GM12872 (cell line): ENCODE measurements around the gene SLC25A2.

Source experiments
- CTCF ChIP-seq: IDR thresholded peaks from 3 replicates; pipeline ENCODE4 v1.5.1; 2011; ENCODE audit warnings: low read depth, mild to moderate bottlenecking, low read length, moderate library complexity; ENCODE audit not compliant: insufficient read depth

Gene SLC25A2

GRCh38 chr5:141319699-141320098 lies 15.8 kb upstream of the SLC25A2 start:
- no peak for TF ChIP-seq CTCF

GRCh38 chr5:141319202-141319601 lies 15.4 kb upstream of the SLC25A2 start:
- no peak for TF ChIP-seq CTCF

GRCh38 chr5:141313711-141314110 lies 9.9 kb upstream of the SLC25A2 start:
- TF ChIP-seq CTCF, result no peak

- TF ChIP-seq CTCF, result no peak
Measured at GRCh38 chr5:141306630-141307029, 2.8 kb upstream of the SLC25A2 start.

- no peak for TF ChIP-seq CTCF
Measured at GRCh38 chr5:141298376-141298775, 5.5 kb downstream of the SLC25A2 start.

- no peak for TF ChIP-seq CTCF
Measured at GRCh38 chr5:141272906-141273305, 30.9 kb downstream of the SLC25A2 start.

GRCh38 chr5:141269195-141269594 lies 34.7 kb downstream of the SLC25A2 start:
- TF ChIP-seq CTCF, result no peak

GRCh38 chr5:141261238-141261546 lies 42.7 kb downstream of the SLC25A2 start:
- TF ChIP-seq CTCF, result no peak
